Tibial nerve (tissue), 4 donors: ENCODE data around the gene ESYT2.

Experiments used
- CTCF ChIP-seq, 5 experiments: fragments of 200-600 bp in 3 of 5; fragments of 450-650 bp in 2 of 5; sonication (generic) in 3 of 5; IDR thresholded peaks; one replicate each; pipeline ENCODE4 v1.5.1; 2016 to 2019; ENCODE audit warnings: antibody characterized with exemption in 5 of 5, mild to moderate bottlenecking in 3 of 5, moderate library complexity in 2 of 5
- EP300 ChIP-seq, 2 donors: sonication (generic); formaldehyde crosslinking; IDR thresholded peaks; one replicate each; pipeline ENCODE4 v1.6.1; 2017; ENCODE audit warnings: antibody characterized with exemption in 2 of 2, mild to moderate bottlenecking in 1 of 2
- POLR2A ChIP-seq, 2 donors: fragments of 450-650 bp; IDR thresholded peaks; one replicate each; pipeline ENCODE4 v1.6.1; 2017; ENCODE audit warnings: antibody characterized with exemption in 2 of 2, mild to moderate bottlenecking in 2 of 2, moderate library complexity in 2 of 2

DNA sequence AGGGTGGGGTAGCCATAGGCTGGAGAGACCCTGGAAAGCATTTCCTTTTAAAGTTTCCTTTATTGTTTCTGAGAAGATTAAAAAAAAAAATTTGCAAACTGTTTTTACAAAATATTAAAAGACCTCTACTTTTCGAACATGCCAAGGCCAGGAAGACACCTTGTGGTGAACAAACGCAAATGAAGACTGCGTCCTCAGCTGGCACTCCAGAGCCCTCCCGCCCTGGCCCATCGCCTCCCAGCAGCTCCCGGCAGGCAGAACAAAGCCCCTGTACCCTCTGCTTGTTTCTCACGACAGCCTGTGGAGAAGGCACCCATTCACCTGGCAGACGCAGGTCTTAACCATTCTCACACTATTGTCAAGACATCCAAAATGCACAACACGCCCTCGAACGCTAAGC, 56.4 kb downstream of the ESYT2 start:
- TF ChIP-seq CTCF (IDR thresholded peaks at IDR 0.05) (no peak), POLR2A (IDR thresholded peaks at IDR 0.05) (no peak), EP300 (IDR thresholded peaks at IDR 0.05) (no peak)
